Measurements from ENCODE around the gene BAIAP2.

BAIAP2 gene

GRCh38 chr17:81117672-81118198, 82.8 kb downstream of the BAIAP2 start:
- no peak for DNase-seq

GRCh38 chr17:81118308-81119221, 83.6 kb downstream of the BAIAP2 start:
- DNase-seq = no peak
- intact Hi-C loops (cut with DNase I) = no loop called here

More at GRCh38 chr17:81117672-81118198, 82.8 kb downstream of the BAIAP2 start:
- intact Hi-C loops (cut with DNase I) = no loop called here

- peak; percentile 89 to 100 (median 92) for DNase-seq
These were observed 84.5 kb downstream of the BAIAP2 start for GRCh38 chr17:81119223-81120148.

GRCh38 chr17:81120149-81120484, 85.2 kb downstream of the BAIAP2 start:
- DNase-seq = no peak
- intact Hi-C loops (cut with DNase I) = no loop called here

More at GRCh38 chr17:81119223-81120148, 84.5 kb downstream of the BAIAP2 start:
- intact Hi-C loops (cut with DNase I) = no loop called here

- peak in 1 of 10 donors; percentile 89 for DNase-seq
- intact Hi-C loops (cut with DNase I) = no loop called here
These were observed 86.0 kb downstream of the BAIAP2 start for GRCh38 chr17:81120695-81121621.

GRCh38 chr17:81121841-81122733, 87.1 kb downstream of the BAIAP2 start:
- no peak for DNase-seq

GRCh38 chr17:81123052-81124048, 88.4 kb downstream of the BAIAP2 start:
- intact Hi-C loops (cut with DNase I) = no loop called here
- peak in 2 of 10 donors; percentile 17 to 90 for DNase-seq

More at GRCh38 chr17:81121841-81122733, 87.1 kb downstream of the BAIAP2 start:
- intact Hi-C loops (cut with DNase I) = no loop called here

GRCh38 chr17:81124377-81124776, 89.4 kb downstream of the BAIAP2 start:
- intact Hi-C loops (cut with DNase I) = no loop called here
- DNase-seq = no peak

GRCh38 chr17:81125573-81126081, 90.7 kb downstream of the BAIAP2 start:
- no peak for DNase-seq
- intact Hi-C loops (cut with DNase I) = no loop called here

- peak in 2 of 10 donors; percentile 71 to 95 for DNase-seq
- intact Hi-C loops (cut with DNase I) = no loop called here
These were observed 91.6 kb downstream of the BAIAP2 start for GRCh38 chr17:81126281-81127132.

- intact Hi-C loops (cut with DNase I) = no loop called here
These were observed 92.1 kb downstream of the BAIAP2 start for GRCh38 chr17:81127133-81127455.

GRCh38 chr17:81127526-81128177, 92.7 kb downstream of the BAIAP2 start:
- intact Hi-C loops (cut with DNase I) = no loop called here
- no peak for DNase-seq

More at GRCh38 chr17:81127133-81127455, 92.1 kb downstream of the BAIAP2 start:
- DNase-seq = no peak

GRCh38 chr17:81128338-81128737, 93.4 kb downstream of the BAIAP2 start:
- no peak for DNase-seq
- intact Hi-C loops (cut with DNase I) = no loop called here

- intact Hi-C loops (cut with DNase I) = no loop called here
- DNase-seq = peak; percentile 82 to 99 (median 92)
These were observed 93.8 kb downstream of the BAIAP2 start for GRCh38 chr17:81128774-81129173.

GRCh38 chr17:81129289-81129688, 94.3 kb downstream of the BAIAP2 start:
- intact Hi-C loops (cut with DNase I) = no loop called here
- DNase-seq = peak in 1 of 10 donors; percentile 69
